B cell (primary cell): Measurements from ENCODE around the gene EMID1. TPM values are rescaled to one million over a fixed set of nuclear protein-coding genes. Genes with fewer than 3 reads are reported as not detected.

Experiments
- ATAC-seq: fragments of 200-7000 bp; cut with Tn5 transposase; one replicate; pipeline ENCODE4 v1.10.0; 2021; ENCODE audit warnings: low read depth, mild to moderate bottlenecking, moderate number of reproducible peaks, moderate library complexity
- CTCF ChIA-PET: fragments of 350-600 bp; sonication (Branson Sonifier 250); formaldehyde crosslinking; loops from one replicate; lab custom pipeline; 2021; ENCODE audit warnings: antibody characterized with exemption, inconsistent platforms; lab: Charles Lee
- POLR2A ChIA-PET: fragments of 350-600 bp; sonication (Branson Sonifier 250); formaldehyde crosslinking; loops from one replicate; lab custom pipeline; 2021; ENCODE audit warnings: antibody characterized with exemption; lab: Charles Lee
- DNase-seq: peaks from one replicate; pipeline ENCODE4 v3.0.0; 2013
- H2AFZ ChIP-seq: 2 replicates; pipeline ENCODE4 v1.6.1; 2012; ENCODE audit warnings: mild to moderate bottlenecking, low read depth, low read length; ENCODE audit not compliant: insufficient read depth, poor library complexity, severe bottlenecking
- H3K27ac ChIP-seq, 2 donors: 1 replicate in 1 of 2; 2 replicates in 1 of 2; pipeline ENCODE4 v1.5.1; 2012 to 2013; ENCODE audit warnings: low read length in 2 of 2, mild to moderate bottlenecking in 2 of 2, moderate library complexity in 1 of 2
- H3K27me3 ChIP-seq, 4 experiments: fragments of 200-600 bp in 1 of 4; sonication (generic) in 1 of 4; replicated peaks in 1 of 4; 1 replicate in 2 of 4; 2 replicates in 2 of 4; pipeline versions ENCODE4 v1.6.1 to v1.7.0; 2013 to 2016; ENCODE audit warnings: low read length in 3 of 4, mild to moderate bottlenecking in 2 of 4, mixed read lengths in 1 of 4, moderate library complexity in 1 of 4; ENCODE audit not compliant: insufficient read depth in 4 of 4, control insufficient read depth in 3 of 4; ENCODE audit errors: control extremely low read depth in 1 of 4
- H3K36me3 ChIP-seq, 2 experiments: replicated peaks in 1 of 2; 1 replicate in 1 of 2; 2 replicates in 1 of 2; pipeline versions ENCODE4 v1.6.1 to v1.7.1; 2013; ENCODE audit warnings: low read length in 1 of 2; ENCODE audit not compliant: insufficient read depth in 2 of 2, control insufficient read depth in 1 of 2; ENCODE audit errors: control extremely low read depth in 1 of 2, extremely low read depth in 1 of 2
- H3K4me1 ChIP-seq, 2 donors: fragments of 200-600 bp in 1 of 2; sonication (generic) in 1 of 2; 1 replicate in 1 of 2; 2 replicates in 1 of 2; pipeline versions ENCODE4 v1.5.1 to v1.6.1; 2013 to 2017; ENCODE audit warnings: low read length in 2 of 2; ENCODE audit not compliant: control insufficient read depth in 2 of 2, insufficient read depth in 2 of 2
- H3K4me2 ChIP-seq: replicated peaks from 2 replicates; pipeline ENCODE3; 2012; ENCODE audit warnings: mild to moderate bottlenecking, low read depth, low read length; ENCODE audit not compliant: poor library complexity, severe bottlenecking
- H3K4me3 ChIP-seq, 5 experiments: fragments of 200-600 bp in 1 of 5; sonication (generic) in 1 of 5; 1 replicate in 3 of 5; 2 replicates in 2 of 5; pipeline versions ENCODE4 v1.5.1 to v1.7.0; 2011 to 2016; ENCODE audit warnings: low read length in 4 of 5, mild to moderate bottlenecking in 4 of 5, low read depth in 2 of 5, control low read depth in 1 of 5, moderate library complexity in 1 of 5; ENCODE audit not compliant: insufficient read depth in 1 of 5; ENCODE audit errors: control extremely low read depth in 1 of 5, extremely low read depth in 1 of 5
- H3K79me2 ChIP-seq: fragments of 200-600 bp; sonication (generic); one replicate; pipeline ENCODE4 v1.6.0; 2016; ENCODE audit warnings: low read length; ENCODE audit not compliant: control insufficient read depth, insufficient read depth
- H3K9ac ChIP-seq: fragments of 200-600 bp; sonication (generic); 2 replicates; pipeline ENCODE4 v1.6.1; 2017; ENCODE audit warnings: mild to moderate bottlenecking, low read length, moderate library complexity
- H3K9me3 ChIP-seq, 3 donors: one replicate each; pipeline versions ENCODE4 v1.6.1 to v1.7.1; 2013; ENCODE audit warnings: low read length in 2 of 3; ENCODE audit not compliant: control insufficient read depth in 2 of 3, insufficient read depth in 1 of 3; ENCODE audit errors: control extremely low read depth in 1 of 3
- H4K20me1 ChIP-seq: 2 replicates; pipeline ENCODE4 v1.6.0; 2012; ENCODE audit warnings: mild to moderate bottlenecking, low read length; ENCODE audit not compliant: insufficient read depth, control insufficient read depth, poor library complexity, severe bottlenecking
- H3K27ac Mint-ChIP-seq: one replicate; pipeline ENCODE4 v1.8.0; 2021; ENCODE audit warnings: mixed read lengths
- H3K27me3 Mint-ChIP-seq: one replicate; pipeline ENCODE4 v1.8.0; 2021; ENCODE audit warnings: mixed read lengths
- H3K4me1 Mint-ChIP-seq: one replicate; pipeline ENCODE4 v1.8.0; 2021; ENCODE audit warnings: mixed read lengths
- H3K4me3 Mint-ChIP-seq: one replicate; pipeline ENCODE4 v1.8.0; 2021; ENCODE audit warnings: mixed read lengths
- H3K9me3 Mint-ChIP-seq: one replicate; pipeline ENCODE4 v1.8.0; 2022; ENCODE audit warnings: mixed read lengths; ENCODE audit not compliant: insufficient read depth
- EZH2 ChIP-seq: IDR thresholded peaks from 2 replicates; pipeline ENCODE4 v1.6.1; 2012; ENCODE audit warnings: borderline replicate concordance, low read depth, mild to moderate bottlenecking, moderate library complexity, low read length; ENCODE audit not compliant: insufficient read depth, poor library complexity, severe bottlenecking
- WGBS: methylation state at CpG from one replicate; pipeline ENCODE4 v1.1.5; 2013; ENCODE audit warnings: missing lambda C conversion rate; ENCODE audit not compliant: insufficient coverage; 5-methylcytosine and 5-hydroxymethylcytosine counted together
- intact Hi-C: fragments of 100-400 bp; cut with micrococcal nuclease; formaldehyde crosslinking; loops from one replicate; pipeline ENCODE4 v1.10.0; 2022
- polyA plus RNA-seq: library from polyadenylated mRNA; depleted of rRNA; stranded (reverse); fragments of >200 nt; gene quantifications from 2 replicates; pipeline ENCODE4 v1.2.3, GENCODE V29; 2012
- total RNA-seq, 2 donors: library from RNA; stranded (reverse); fragments of 120-200 nt in 1 of 2; gene quantifications; 1 replicate in 1 of 2; 2 replicates in 1 of 2; pipeline versions ENCODE4 v1.2.3 to v1.2.4, GENCODE V29; 2013 to 2022
- TF ChIP-seq, protein P1 (sequence below): fragments of 200-600 bp; IDR thresholded peaks from one replicate; pipeline ENCODE4 v1.8.0; 2022; ENCODE audit warnings: antibody characterized with exemption, mild to moderate bottlenecking

EMID1 gene
- total and polyA plus RNA-seq, 2 donors (not counting 1 experiment from before 2014, with no cell fraction given): not detected

- ChIA-PET CTCF (no interaction called here), POLR2A (no interaction called here)
- TF ChIP-seq, protein P1, sequence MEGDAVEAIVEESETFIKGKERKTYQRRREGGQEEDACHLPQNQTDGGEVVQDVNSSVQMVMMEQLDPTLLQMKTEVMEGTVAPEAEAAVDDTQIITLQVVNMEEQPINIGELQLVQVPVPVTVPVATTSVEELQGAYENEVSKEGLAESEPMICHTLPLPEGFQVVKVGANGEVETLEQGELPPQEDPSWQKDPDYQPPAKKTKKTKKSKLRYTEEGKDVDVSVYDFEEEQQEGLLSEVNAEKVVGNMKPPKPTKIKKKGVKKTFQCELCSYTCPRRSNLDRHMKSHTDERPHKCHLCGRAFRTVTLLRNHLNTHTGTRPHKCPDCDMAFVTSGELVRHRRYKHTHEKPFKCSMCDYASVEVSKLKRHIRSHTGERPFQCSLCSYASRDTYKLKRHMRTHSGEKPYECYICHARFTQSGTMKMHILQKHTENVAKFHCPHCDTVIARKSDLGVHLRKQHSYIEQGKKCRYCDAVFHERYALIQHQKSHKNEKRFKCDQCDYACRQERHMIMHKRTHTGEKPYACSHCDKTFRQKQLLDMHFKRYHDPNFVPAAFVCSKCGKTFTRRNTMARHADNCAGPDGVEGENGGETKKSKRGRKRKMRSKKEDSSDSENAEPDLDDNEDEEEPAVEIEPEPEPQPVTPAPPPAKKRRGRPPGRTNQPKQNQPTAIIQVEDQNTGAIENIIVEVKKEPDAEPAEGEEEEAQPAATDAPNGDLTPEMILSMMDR: no peak
- no peak for TF ChIP-seq EZH2
- no peak overlapping the region for H3K27ac ChIP-seq
- peaks cover 0 to 9% (median 0%) of the 10 kb centered on the region in 4 experiments for H3K27me3 ChIP-seq
- no peak overlapping the region for H3K4me2 ChIP-seq
- no peak overlapping the region for H3K4me3 Mint-ChIP-seq
- peaks cover 12% of the 10 kb centered on the region for H3K27me3 Mint-ChIP-seq
- no peak overlapping the region for H3K27ac Mint-ChIP-seq
- ATAC-seq (no peak), DNase-seq (no peak)
- H3K4me1 Mint-ChIP-seq: no peaks in the 10 kb centered on the region
- H3K4me3 ChIP-seq: no peak overlapping the region
- no peaks in the 10 kb centered on the region for H3K36me3 ChIP-seq
- H3K79me2 ChIP-seq: no peaks in the 10 kb centered on the region
- 87% methylated on average over 22 of the region's 22 CpGs for WGBS
- no peaks in the 10 kb centered on the region for H4K20me1 ChIP-seq
- no peaks in the 10 kb centered on the region for H3K9me3 Mint-ChIP-seq
- no peak overlapping the region for H2AFZ ChIP-seq
- intact Hi-C loops: no loop called here
- no peak overlapping the region for H3K9ac ChIP-seq
- peaks cover 0 to 12% (median 0%) of the 10 kb centered on the region in 3 donors for H3K9me3 ChIP-seq
- no peaks in the 10 kb centered on the region for H3K4me1 ChIP-seq
Observed at GRCh38 chr22:29231971-29232959, 26.6 kb downstream of the EMID1 start.
